IPS-18a (cell line): ENCODE results near the gene CXCL17.

ENCODE experiments used
- H3K27ac ChIP-seq: one replicate; pipeline ENCODE4 v1.5.1; 2013; ENCODE audit warnings: low read length
- H3K27me3 ChIP-seq: one replicate; pipeline ENCODE4 v1.6.1; 2013; ENCODE audit warnings: mild to moderate bottlenecking, low read length; ENCODE audit not compliant: control insufficient read depth, insufficient read depth
- H3K36me3 ChIP-seq: one replicate; pipeline ENCODE4 v1.6.1; 2013; ENCODE audit warnings: low read depth, low read length; ENCODE audit not compliant: control insufficient read depth
- H3K4me1 ChIP-seq: one replicate; pipeline ENCODE4 v1.6.1; 2013; ENCODE audit warnings: low read depth, low read length; ENCODE audit not compliant: control insufficient read depth
- H3K4me3 ChIP-seq: one replicate; pipeline ENCODE4 v1.5.1; 2013; ENCODE audit warnings: low read length
- H3K9ac ChIP-seq: one replicate; pipeline ENCODE4 v1.6.1; 2013; ENCODE audit warnings: mild to moderate bottlenecking, low read length, moderate library complexity
- H3K9me3 ChIP-seq: one replicate; pipeline ENCODE4 v1.6.1; 2013; ENCODE audit warnings: low read depth, low read length; ENCODE audit not compliant: control insufficient read depth

The CXCL17 gene

DNA sequence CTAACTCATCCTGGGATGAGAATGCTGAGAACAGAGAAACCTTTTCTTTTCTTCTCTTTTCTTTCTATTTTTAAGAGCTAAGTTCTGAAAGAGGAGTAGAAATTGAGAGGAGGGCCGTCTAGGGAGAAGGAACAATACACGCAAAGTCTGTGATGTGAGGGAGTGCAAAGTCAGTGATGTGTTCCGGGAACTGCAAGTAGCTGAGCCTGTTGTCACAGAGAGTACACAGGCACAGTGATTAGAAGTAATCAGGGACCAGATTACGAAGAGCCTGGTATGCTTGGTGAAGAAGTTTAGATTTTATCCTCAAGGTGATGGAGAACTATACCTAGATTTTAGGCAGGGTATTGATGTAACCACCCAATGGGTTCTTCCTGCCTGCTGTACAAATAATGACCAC, 32.0 kb upstream of the CXCL17 start:
- H3K9me3 ChIP-seq: no peaks in the 10 kb centered on the region
- peaks cover 52% of the 10 kb centered on the region for H3K4me1 ChIP-seq
- peak overlapping the region; percentile 10 for H3K27ac ChIP-seq
- H3K9ac ChIP-seq: peak overlapping the region; percentile 55
- no peak overlapping the region for H3K4me3 ChIP-seq
- no peaks in the 10 kb centered on the region for H3K27me3 ChIP-seq
- no peaks in the 10 kb centered on the region for H3K36me3 ChIP-seq

DNA sequence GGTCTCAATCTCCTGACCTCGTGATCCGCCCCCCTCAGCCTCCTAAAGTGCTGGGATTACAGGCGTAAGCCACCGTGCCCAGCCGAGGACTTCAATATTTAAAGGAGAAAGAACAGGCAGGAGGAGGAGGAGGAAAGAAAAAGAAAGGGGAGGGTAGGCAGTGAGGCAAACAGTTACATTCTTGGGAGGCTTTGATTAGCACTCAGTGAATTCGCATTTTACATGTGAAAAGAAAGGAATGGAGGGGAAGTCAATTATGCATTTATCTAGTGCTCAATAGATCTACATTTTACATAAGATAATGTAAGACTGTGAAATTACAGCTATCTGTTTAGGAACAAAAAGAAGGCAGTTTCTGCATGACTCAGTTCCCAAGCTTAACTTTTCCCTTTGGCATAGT, 30.9 kb upstream of the CXCL17 start:
- peak overlapping the region; percentile 14 for H3K4me3 ChIP-seq
- peaks cover 52% of the 10 kb centered on the region for H3K4me1 ChIP-seq
- no peaks in the 10 kb centered on the region for H3K36me3 ChIP-seq
- peak overlapping the region; percentile 55 for H3K9ac ChIP-seq
- H3K9me3 ChIP-seq: no peaks in the 10 kb centered on the region
- H3K27ac ChIP-seq: peak overlapping the region; percentile 92
- no peaks in the 10 kb centered on the region for H3K27me3 ChIP-seq

DNA sequence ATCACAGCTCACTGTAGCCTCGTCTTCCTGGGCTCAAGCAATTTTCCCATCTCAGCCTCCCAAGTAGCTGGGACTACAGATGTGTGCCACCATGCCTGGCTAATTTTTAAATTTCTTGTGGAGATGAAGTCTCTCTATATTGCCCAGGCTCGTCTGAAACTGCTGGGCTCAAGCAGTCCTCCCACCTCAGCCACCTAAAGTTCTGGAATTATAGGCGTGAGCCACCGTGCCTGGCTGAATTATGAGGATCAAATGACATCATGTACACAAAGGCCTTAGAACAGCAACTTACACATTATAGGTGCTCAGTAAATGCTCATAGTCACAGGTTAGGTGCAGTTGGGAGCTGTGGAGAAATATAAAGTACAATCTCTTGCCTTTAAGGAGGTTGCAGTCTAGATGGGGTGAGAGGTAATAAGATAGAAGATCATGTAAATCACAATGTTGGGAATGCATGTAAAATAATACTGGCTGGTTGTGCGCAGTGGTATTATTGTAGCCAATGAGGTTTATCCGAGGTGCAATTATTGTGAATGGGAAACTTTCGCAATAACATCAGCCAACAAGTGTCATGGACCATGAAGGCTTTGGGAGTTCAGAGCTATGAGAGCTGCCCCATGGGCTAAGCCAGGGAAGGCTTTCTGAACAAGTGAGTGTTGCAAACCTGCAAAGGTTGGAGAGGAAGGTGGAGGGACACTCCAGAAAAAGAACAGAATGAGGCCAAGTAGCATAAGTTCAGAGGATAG, 29.8 kb upstream of the CXCL17 start:
- Histone ChIP-seq H3K9me3 (no peaks in the 10 kb centered on the region), H3K4me3 (no peak overlapping the region), H3K27me3 (no peaks in the 10 kb centered on the region), H3K27ac (no peak overlapping the region), H3K4me1 (peaks cover 52% of the 10 kb centered on the region), H3K9ac (no peak overlapping the region), H3K36me3 (no peaks in the 10 kb centered on the region)

DNA sequence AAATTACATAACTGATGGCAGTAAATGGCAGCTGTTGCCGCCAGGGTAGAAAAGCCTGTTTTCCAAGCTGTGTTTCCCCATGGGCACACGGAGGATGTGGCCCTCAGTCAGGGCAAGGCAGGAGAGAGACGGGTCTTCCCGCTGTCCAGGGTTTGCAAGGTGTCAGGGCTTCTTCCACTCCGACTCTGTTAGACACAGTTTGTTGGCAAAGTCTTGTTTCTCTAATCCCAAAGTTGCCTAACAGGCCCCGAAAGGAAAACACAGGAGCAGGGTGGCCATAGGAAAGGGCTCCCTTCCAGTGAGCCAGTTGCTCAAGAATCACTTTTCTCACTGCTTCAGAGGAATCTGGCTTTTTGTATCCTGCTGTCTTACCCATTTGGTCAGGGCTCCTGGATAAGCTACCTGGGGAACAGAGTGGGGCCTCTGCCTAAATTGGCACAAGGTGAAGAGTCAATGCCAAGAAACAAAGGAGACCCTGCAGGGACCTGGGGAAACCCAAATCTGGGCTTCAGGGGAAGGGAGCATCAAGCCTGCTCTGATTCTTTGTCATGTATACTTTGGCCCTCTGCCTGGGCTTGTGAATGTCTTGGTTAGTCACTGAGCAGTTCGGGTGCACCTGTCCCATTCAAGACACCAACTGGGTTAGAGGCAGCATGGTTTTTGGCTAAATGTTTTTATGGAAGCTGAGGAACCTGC, 29.0 kb upstream of the CXCL17 start:
- Histone ChIP-seq H3K27me3 (no peaks in the 10 kb centered on the region), H3K27ac (peak overlapping the region; percentile 72), H3K9me3 (no peaks in the 10 kb centered on the region), H3K9ac (peak overlapping the region; percentile 26), H3K4me3 (no peak overlapping the region), H3K4me1 (peaks cover 52% of the 10 kb centered on the region), H3K36me3 (no peaks in the 10 kb centered on the region)

DNA sequence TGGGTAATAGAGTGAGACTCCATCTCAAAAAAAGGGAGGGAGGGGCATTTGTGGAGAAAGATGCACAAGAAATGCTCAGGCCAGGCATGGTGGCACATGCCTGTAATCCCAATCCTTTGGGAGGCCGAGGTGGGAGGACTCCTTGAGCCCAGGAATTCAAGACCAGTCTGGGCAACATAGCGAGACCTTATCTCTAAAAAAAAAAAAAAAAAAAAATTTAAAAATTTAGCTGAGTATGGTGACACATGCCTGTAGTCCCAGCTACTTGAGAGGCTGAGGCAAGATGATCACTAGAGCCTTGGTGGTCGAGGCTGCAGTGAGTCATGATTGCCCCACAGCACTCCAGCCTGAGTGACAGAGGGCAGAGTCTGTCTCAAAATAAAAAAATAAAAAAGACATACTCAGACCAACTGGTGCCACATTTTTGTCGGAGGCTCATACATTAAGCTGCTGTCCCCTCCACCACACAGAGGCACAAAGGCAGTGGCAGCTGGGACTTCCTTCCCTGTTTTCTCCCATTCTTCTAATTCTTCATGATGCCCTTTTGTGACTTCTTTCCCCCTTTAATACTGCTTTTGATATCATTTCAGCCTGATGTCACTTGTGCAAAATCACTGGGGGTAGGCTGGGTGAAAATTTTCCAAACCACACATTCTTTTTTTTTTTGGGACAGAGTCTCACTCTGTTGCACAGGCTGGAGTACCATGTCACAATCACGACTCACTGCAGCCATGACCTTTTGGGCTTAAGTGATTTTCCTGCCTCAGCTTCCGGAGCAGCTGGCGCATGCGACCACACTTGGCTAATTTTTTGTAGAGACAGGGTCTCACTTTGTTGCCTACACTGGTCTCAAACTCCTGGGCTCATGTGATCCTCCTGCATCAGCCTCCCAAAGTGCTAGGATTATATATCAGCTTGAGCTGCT, 26.8 kb upstream of the CXCL17 start:
- no peak overlapping the region for H3K27ac ChIP-seq
- no peak overlapping the region for H3K9ac ChIP-seq
- H3K4me3 ChIP-seq: no peak overlapping the region
- H3K9me3 ChIP-seq: no peaks in the 10 kb centered on the region
- H3K27me3 ChIP-seq: no peaks in the 10 kb centered on the region
- H3K36me3 ChIP-seq: no peaks in the 10 kb centered on the region
- H3K4me1 ChIP-seq: peaks cover 43% of the 10 kb centered on the region

DNA sequence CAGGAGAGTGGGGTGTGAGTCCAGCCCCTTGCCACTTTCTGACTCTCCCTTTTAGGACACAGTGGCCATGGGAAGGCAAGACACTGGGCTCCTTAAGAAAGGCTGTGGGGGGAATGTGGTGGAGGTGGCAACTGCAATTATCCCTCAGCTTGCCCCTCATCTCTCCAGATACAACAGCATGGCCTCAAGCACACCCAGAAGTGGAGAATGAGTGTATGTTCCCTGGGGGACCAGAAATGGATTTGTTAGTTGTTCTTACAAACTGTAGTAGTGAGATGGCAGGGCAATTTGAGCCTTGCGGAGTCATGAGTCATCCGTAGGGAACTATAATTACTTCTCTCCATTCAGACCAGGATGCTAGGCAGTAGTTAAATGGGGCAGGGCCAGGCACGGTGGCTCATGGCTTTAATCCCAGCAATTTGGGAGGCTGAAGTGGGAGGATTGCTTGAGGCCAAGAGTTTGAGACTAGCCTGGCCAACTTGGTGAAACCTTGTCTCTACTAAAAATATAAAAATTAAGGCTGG, 25.6 kb upstream of the CXCL17 start:
- Histone ChIP-seq H3K36me3 (no peaks in the 10 kb centered on the region), H3K4me1 (peaks cover 35% of the 10 kb centered on the region), H3K27me3 (no peaks in the 10 kb centered on the region), H3K4me3 (no peak overlapping the region), H3K9ac (no peak overlapping the region), H3K27ac (no peak overlapping the region), H3K9me3 (no peaks in the 10 kb centered on the region)

DNA sequence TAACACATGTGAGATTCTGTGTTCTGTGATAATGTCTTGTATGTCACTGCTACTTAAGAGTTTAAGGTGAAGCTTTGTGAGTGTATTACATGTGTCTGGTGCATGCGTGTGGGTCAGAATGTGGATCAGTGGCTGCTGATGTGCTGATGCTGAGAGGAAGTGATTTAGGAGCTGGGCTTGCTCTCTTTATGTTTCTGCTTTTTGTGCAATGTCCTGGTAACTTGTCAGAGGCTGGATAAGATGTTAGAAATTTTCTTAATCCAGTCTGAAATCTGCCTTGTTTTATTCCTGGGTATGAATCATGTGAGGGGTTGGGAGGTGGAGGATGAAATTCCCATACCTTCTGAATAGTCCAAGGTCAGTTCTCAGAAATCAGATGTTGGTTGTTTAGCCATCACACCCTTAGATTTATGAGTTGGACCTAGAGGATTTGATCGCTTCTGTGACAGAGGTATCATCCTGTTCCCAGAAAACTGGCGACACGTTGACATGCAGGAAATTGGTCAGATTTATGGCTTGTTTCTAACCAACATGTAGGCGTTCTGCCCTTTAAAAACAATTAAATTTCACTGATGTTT, 24.5 kb upstream of the CXCL17 start:
- Histone ChIP-seq H3K4me3 (no peak overlapping the region), H3K9ac (no peak overlapping the region), H3K9me3 (no peaks in the 10 kb centered on the region), H3K27me3 (no peaks in the 10 kb centered on the region), H3K4me1 (peaks cover 26% of the 10 kb centered on the region), H3K36me3 (no peaks in the 10 kb centered on the region), H3K27ac (no peak overlapping the region)

DNA sequence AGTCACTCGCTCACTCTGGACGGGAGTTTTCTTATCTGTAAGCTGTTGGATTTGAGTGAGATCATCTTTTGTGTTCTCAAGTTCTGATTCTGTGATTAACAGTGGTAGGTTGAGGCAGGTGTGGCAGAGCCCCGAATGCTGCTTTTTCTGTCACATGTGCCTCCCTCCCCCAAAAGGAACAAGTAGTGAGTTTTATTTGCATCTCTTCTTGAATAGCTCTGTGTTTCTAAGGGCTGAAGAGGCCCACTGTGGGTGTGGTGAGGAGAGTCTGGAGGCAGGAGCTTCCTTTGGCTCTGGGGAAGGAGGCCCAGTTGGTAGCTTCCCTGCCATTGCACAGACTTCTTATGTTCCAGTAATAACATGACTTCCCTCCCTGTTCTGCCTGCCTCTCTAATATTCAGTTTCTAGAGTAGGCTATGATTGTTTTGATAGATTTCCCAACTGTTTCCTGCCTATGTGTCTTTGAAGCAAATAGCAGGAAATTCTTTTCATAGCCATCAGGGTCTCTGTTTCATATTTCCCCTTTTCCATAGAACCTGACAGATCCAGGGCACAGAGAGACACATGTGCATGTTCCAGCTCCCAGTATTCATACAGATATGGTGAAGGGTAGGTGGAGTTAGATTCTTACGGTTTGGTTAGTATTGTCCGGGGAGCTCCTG, 23.9 kb upstream of the CXCL17 start:
- Histone ChIP-seq H3K9ac (no peak overlapping the region), H3K4me3 (no peak overlapping the region), H3K27ac (no peak overlapping the region), H3K27me3 (no peaks in the 10 kb centered on the region), H3K9me3 (no peaks in the 10 kb centered on the region), H3K4me1 (peaks cover 20% of the 10 kb centered on the region), H3K36me3 (no peaks in the 10 kb centered on the region)

DNA sequence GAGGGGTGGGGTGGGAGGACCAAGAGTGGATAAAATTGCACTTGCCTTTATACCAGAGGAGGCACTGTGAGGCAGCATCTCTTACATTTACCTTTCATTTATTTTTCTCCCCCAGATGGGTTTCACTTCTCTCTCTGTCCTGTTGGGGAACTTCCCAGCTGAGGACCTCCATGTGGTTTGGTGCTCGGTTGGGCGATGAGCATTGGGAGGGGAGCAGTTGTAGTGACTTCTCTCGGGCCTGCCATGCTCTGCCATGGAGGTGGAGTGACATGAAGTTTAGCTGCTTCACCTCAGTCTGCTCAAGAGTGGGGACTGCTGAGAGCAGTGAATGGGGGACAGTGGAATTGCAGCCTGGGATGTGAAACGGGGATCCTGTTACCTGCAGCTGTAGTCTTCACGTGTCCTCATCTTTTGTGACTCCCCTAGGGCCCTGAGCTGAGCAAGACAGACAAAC, 23.1 kb upstream of the CXCL17 start:
- H3K36me3 ChIP-seq: no peaks in the 10 kb centered on the region
- H3K4me3 ChIP-seq: no peak overlapping the region
- H3K27me3 ChIP-seq: no peaks in the 10 kb centered on the region
- no peak overlapping the region for H3K27ac ChIP-seq
- no peaks in the 10 kb centered on the region for H3K9me3 ChIP-seq
- H3K9ac ChIP-seq: no peak overlapping the region
- peaks cover 12% of the 10 kb centered on the region for H3K4me1 ChIP-seq

DNA sequence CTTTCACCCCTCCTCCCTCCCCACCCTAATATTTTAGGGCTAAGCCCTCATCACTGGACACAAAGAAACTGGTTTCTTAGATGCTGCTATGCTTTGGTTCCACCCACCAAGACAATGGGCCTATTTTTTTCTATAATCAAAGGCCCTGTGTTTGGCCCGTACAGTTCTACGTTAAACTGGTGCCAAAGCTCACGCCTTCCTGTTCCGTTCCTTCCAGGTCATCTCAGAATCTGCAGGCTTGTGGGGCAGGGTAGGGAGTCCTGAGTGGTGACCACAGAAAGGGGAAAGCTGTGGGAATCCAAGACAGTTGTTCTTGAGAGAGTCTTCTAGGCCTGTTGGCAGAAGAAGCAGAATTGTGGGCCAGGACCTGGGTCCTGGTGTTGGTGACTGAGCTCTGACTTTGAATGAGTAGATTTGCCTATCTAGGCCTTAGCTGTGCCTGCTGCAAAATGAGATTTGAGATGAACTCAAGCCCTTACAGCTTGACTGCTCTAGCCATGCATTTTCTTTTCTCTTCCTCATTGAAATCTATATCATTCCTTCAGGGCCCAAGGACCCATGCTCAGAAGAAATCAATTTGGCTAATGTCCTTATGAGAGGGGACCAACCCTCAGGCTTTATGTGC, 19.1 kb upstream of the CXCL17 start:
- H3K9ac ChIP-seq: no peak overlapping the region
- peaks cover 10% of the 10 kb centered on the region for H3K4me1 ChIP-seq
- no peak overlapping the region for H3K4me3 ChIP-seq
- no peak overlapping the region for H3K27ac ChIP-seq
- no peaks in the 10 kb centered on the region for H3K27me3 ChIP-seq
- H3K9me3 ChIP-seq: no peaks in the 10 kb centered on the region
- H3K36me3 ChIP-seq: no peaks in the 10 kb centered on the region
